Keratinocyte (primary cell): ENCODE data around the gene PRKCA. TPM values are rescaled to one million over a fixed set of nuclear protein-coding genes. Genes with fewer than 3 reads are reported as not detected.
A peak's percentile ranks its signal among the peaks of the same experiment; 100 is the strongest.

Experiments
- DNase-seq: peaks from one replicate; pipeline ENCODE4 v3.0.0-alpha.2; 2011; ENCODE audit warnings: low read depth, missing footprints, low spot score
- FAIRE-seq: peaks from 2 replicates; lab custom pipeline; 2011; peaks lifted over from hg19 to GRCh38; lab: Jason Lieb, UNC
- H2AFZ ChIP-seq: 2 replicates; pipeline ENCODE4 v1.6.0; 2012; ENCODE audit warnings: low read length, control low read depth, inconsistent platforms; ENCODE audit not compliant: control insufficient read depth
- H3K27ac ChIP-seq: 2 replicates; pipeline ENCODE4 v1.5.1; 2011; ENCODE audit warnings: low read length; ENCODE audit not compliant: control insufficient read depth, insufficient read depth
- H3K27me3 ChIP-seq: 3 replicates; pipeline ENCODE4 v1.6.0; 2011; ENCODE audit warnings: low read length; ENCODE audit not compliant: control insufficient read depth, insufficient read depth; ENCODE audit errors: extremely low read depth
- H3K36me3 ChIP-seq, 2 experiments: 2 replicates in 1 of 2; 3 replicates in 1 of 2; pipeline ENCODE4 v1.5.1; 2011; ENCODE audit warnings: low read length in 2 of 2, mild to moderate bottlenecking in 1 of 2; ENCODE audit not compliant: control insufficient read depth in 2 of 2, insufficient read depth in 2 of 2; ENCODE audit errors: extremely low read depth in 1 of 2
- H3K4me1 ChIP-seq: 3 replicates; pipeline ENCODE4 v1.5.1; 2011; ENCODE audit warnings: low read length; ENCODE audit not compliant: control insufficient read depth, insufficient read depth; ENCODE audit errors: extremely low read depth
- H3K4me2 ChIP-seq: 3 replicates; pipeline ENCODE4 v1.6.0; 2011; ENCODE audit warnings: low read depth, low read length; ENCODE audit not compliant: control insufficient read depth, insufficient read depth; ENCODE audit errors: extremely low read depth
- H3K4me3 ChIP-seq, 3 experiments: fragments of 200-600 bp in 1 of 3; sonication (generic) in 1 of 3; 2 replicates in 2 of 3; 3 replicates in 1 of 3; pipeline ENCODE4 v1.5.1; 2011 to 2016; ENCODE audit warnings: low read length in 3 of 3, mild to moderate bottlenecking in 3 of 3, control low read depth in 2 of 3, inconsistent platforms in 1 of 3, low read depth in 1 of 3, mixed read lengths in 1 of 3, mixed run types in 1 of 3, moderate library complexity in 1 of 3; ENCODE audit not compliant: control insufficient read depth in 2 of 3, insufficient read depth in 2 of 3; ENCODE audit errors: extremely low read depth in 1 of 3
- H3K79me2 ChIP-seq: 2 replicates; pipeline ENCODE4 v1.6.0; 2012; ENCODE audit warnings: low read length; ENCODE audit not compliant: control insufficient read depth, insufficient read depth
- H3K9ac ChIP-seq: 3 replicates; pipeline ENCODE4 v1.6.0; 2011; ENCODE audit warnings: low read length; ENCODE audit not compliant: control insufficient read depth, insufficient read depth; ENCODE audit errors: extremely low read depth
- H3K9me1 ChIP-seq: 3 replicates; pipeline ENCODE4 v1.6.0; 2011; ENCODE audit warnings: low read length; ENCODE audit not compliant: control insufficient read depth, insufficient read depth; ENCODE audit errors: extremely low read depth
- H3K9me3 ChIP-seq: 2 replicates; pipeline ENCODE4 v1.5.1; 2012; ENCODE audit warnings: low read depth, low read length; ENCODE audit not compliant: control insufficient read depth
- H4K20me1 ChIP-seq: 3 replicates; pipeline ENCODE4 v1.6.0; 2011; ENCODE audit warnings: low read length; ENCODE audit not compliant: control insufficient read depth, insufficient read depth; ENCODE audit errors: extremely low read depth
- EZH2 ChIP-seq: IDR thresholded peaks from one replicate; pipeline ENCODE4 v1.6.1; 2012; ENCODE audit warnings: inconsistent platforms, mild to moderate bottlenecking, low read length, moderate library complexity
- dilution Hi-C: fragments of 300-500 bp; cut with MboI; formaldehyde crosslinking; loops from one replicate; pipeline ENCODE4 v1.7.0; 2020; ENCODE audit warnings: low sequenced_read_pairs; ENCODE audit not compliant: extremely low pct_ligation_motif_present
- polyA plus RNA-seq, 5 experiments: library from polyadenylated mRNA; depleted of rRNA in 3 of 5; stranded (reverse) in 3 of 5; stranded (forward) in 1 of 5; unstranded in 1 of 5; fragments of >200 nt; gene quantifications; 1 replicate in 1 of 5; 2 replicates in 3 of 5; 3 replicates in 1 of 5; pipeline versions ENCODE4 v1.2.1 to v1.2.3, GENCODE V29; 2011 to 2012; ENCODE audit warnings: missing spikeins in 2 of 5, low read depth in 1 of 5, low replicate concordance in 1 of 5
- TF ChIP-seq, protein P1 (sequence below), 3 experiments: IDR thresholded peaks in 1 of 3; conservative IDR thresholded peaks in 1 of 3; optimal IDR thresholded peaks in 1 of 3; 2 replicates in 2 of 3; 3 replicates in 1 of 3; pipeline versions ENCODE3 to v1.5.1; 2011; ENCODE audit warnings: low read length in 3 of 3, mild to moderate bottlenecking in 3 of 3, moderate library complexity in 2 of 3, control low read depth in 1 of 3, inconsistent platforms in 1 of 3; ENCODE audit not compliant: insufficient read depth in 2 of 3; ENCODE audit errors: extremely low read depth in 1 of 3

The PRKCA gene
- polyA plus RNA-seq, 1 donor (not counting 4 experiments of a cell fraction or from before 2014, with no cell fraction given), result 3.6 TPM

DNA sequence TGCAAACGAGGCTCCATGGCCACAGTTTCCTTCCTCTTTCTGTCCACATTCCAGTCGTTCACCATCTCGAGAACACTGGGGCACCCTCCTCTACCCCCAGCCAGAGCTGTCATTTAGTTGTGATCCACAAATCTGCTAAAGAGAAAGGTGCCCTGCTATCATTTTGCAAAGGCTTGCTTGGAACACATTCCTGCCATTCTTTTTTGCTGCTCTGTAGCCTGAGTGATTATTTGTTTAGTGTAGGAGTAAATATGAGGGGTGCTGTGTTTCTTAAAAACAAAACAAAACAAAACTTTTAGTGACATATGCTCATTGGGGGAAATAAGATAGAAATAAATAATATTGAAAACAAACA lies 166.7 kb downstream of the PRKCA start:
- TF ChIP-seq, protein P1, sequence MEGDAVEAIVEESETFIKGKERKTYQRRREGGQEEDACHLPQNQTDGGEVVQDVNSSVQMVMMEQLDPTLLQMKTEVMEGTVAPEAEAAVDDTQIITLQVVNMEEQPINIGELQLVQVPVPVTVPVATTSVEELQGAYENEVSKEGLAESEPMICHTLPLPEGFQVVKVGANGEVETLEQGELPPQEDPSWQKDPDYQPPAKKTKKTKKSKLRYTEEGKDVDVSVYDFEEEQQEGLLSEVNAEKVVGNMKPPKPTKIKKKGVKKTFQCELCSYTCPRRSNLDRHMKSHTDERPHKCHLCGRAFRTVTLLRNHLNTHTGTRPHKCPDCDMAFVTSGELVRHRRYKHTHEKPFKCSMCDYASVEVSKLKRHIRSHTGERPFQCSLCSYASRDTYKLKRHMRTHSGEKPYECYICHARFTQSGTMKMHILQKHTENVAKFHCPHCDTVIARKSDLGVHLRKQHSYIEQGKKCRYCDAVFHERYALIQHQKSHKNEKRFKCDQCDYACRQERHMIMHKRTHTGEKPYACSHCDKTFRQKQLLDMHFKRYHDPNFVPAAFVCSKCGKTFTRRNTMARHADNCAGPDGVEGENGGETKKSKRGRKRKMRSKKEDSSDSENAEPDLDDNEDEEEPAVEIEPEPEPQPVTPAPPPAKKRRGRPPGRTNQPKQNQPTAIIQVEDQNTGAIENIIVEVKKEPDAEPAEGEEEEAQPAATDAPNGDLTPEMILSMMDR (optimal IDR thresholded peaks at IDR 0.05 in 1 of 3, IDR thresholded peaks at IDR 0.05 in 1 of 3, conservative IDR thresholded peaks at IDR 0.05 in 1 of 3; ENCODE audit: extremely low read depth in 1 of 3, insufficient read depth in 2 of 3, low read length in 3 of 3), result no peak
- no peak for TF ChIP-seq EZH2
- H3K4me1 ChIP-seq, result peaks cover 46% of the 10 kb centered on the region
- H4K20me1 ChIP-seq, result no peaks in the 10 kb centered on the region
- peak overlapping the region; percentile 86 for H3K4me2 ChIP-seq
- peak overlapping the region; percentile 81 for H2AFZ ChIP-seq
- peak overlapping the region; percentile 79 for H3K27ac ChIP-seq
- DNase-seq (no peak), FAIRE-seq (no peak)
- H3K9me1 ChIP-seq, result no peaks in the 10 kb centered on the region
- no peaks in the 10 kb centered on the region for H3K9me3 ChIP-seq
- H3K4me3 ChIP-seq, result peak overlapping the region in 2 of 3 experiments; percentile 10 to 39
- H3K36me3 ChIP-seq, result no peaks in the 10 kb centered on the region
- H3K27me3 ChIP-seq, result no peaks in the 10 kb centered on the region
- dilution Hi-C loops, result no loop called here
- peak overlapping the region; percentile 53 for H3K9ac ChIP-seq
- H3K79me2 ChIP-seq, result no peaks in the 10 kb centered on the region

DNA sequence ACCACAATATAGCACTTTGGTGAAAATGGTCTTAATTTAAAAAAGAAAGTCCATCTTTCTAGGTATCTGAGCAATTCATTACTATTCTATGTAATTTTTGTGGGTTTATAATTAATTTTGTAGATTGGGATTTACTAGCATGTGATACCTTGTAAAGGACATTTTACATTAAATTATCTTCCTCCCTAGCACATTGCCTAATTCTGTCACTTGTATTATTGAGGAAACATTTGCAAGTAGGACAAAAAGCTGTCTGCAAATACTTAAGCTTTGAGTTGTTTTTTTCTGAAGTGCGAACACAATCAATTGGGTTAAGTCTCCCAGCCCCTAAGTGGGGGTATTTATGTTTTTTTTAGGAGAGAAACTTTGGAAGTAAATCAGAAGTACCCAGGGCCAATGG lies 167.0 kb downstream of the PRKCA start:
- Histone ChIP-seq H3K4me2 (no peak overlapping the region), H2AFZ (no peak overlapping the region), H3K36me3 (no peaks in the 10 kb centered on the region), H3K27me3 (no peaks in the 10 kb centered on the region), H4K20me1 (no peaks in the 10 kb centered on the region), H3K9ac (no peak overlapping the region), H3K9me1 (no peaks in the 10 kb centered on the region), H3K4me1 (peaks cover 46% of the 10 kb centered on the region), H3K79me2 (no peaks in the 10 kb centered on the region), H3K4me3 (no peak overlapping the region), H3K27ac (no peak overlapping the region), H3K9me3 (no peaks in the 10 kb centered on the region)
- FAIRE-seq, result no peak
- dilution Hi-C loops, result no loop called here
- no peak for DNase-seq
- TF ChIP-seq, protein P1 (optimal IDR thresholded peaks at IDR 0.05 in 1 of 3, IDR thresholded peaks at IDR 0.05 in 1 of 3, conservative IDR thresholded peaks at IDR 0.05 in 1 of 3; ENCODE audit: extremely low read depth in 1 of 3, insufficient read depth in 2 of 3, low read length in 3 of 3), result no peak
- no peak for TF ChIP-seq EZH2
